GM23338 (cell line): Measurements from ENCODE around the gene KCNMA1. TPM values are rescaled to one million over a fixed set of nuclear protein-coding genes. Genes with fewer than 3 reads are reported as not detected.

Experiments
- ATAC-seq: fragments of 200-7000 bp; cut with Tn5 transposase; 3 replicates; pipeline ENCODE4 v1.9.1; 2020
- DNase-seq: peaks from one replicate; pipeline ENCODE4 v3.0.0-alpha.2; 2015; ENCODE audit warnings: low spot score
- H2AFZ ChIP-seq: fragments of 200-600 bp; sonication (generic); 2 replicates; pipeline ENCODE4 v1.8.0; 2016; ENCODE audit warnings: antibody characterized with exemption, mild to moderate bottlenecking, moderate library complexity
- H3F3A ChIP-seq: fragments of 200-600 bp; sonication (generic); replicated peaks from 2 replicates; pipeline ENCODE4 v1.8.0; 2017; ENCODE audit warnings: antibody characterized with exemption, mixed run types, low read depth
- H3K27ac ChIP-seq: fragments of 200-600 bp; sonication (generic); 2 replicates; pipeline ENCODE4 v1.6.1; 2016; ENCODE audit warnings: low read depth
- H3K27me3 ChIP-seq: fragments of 200-600 bp; sonication (generic); 2 replicates; pipeline ENCODE4 v1.8.0; 2016; ENCODE audit warnings: mild to moderate bottlenecking, mixed run types, moderate library complexity; ENCODE audit not compliant: insufficient read depth
- H3K36me3 ChIP-seq: fragments of 200-600 bp; sonication (generic); 2 replicates; pipeline ENCODE4 v1.8.0; 2016; ENCODE audit warnings: mild to moderate bottlenecking; ENCODE audit not compliant: insufficient read depth
- H3K4me1 ChIP-seq: fragments of 200-600 bp; sonication (generic); 2 replicates; pipeline ENCODE4 v1.8.0; 2016; ENCODE audit warnings: mild to moderate bottlenecking, moderate library complexity; ENCODE audit not compliant: insufficient read depth
- H3K4me2 ChIP-seq: fragments of 200-600 bp; sonication (generic); 2 replicates; pipeline ENCODE4 v1.7.1; 2017; ENCODE audit warnings: mixed run types
- H3K4me3 ChIP-seq: fragments of 200-600 bp; sonication (generic); 2 replicates; pipeline ENCODE4 v1.6.1; 2016; ENCODE audit warnings: mixed run types
- H3K79me2 ChIP-seq: fragments of 200-600 bp; sonication (generic); replicated peaks from 2 replicates; pipeline ENCODE4 v1.8.0; 2017; ENCODE audit warnings: mild to moderate bottlenecking; ENCODE audit not compliant: insufficient read depth
- H3K9me2 ChIP-seq: fragments of 200-600 bp; sonication (generic); 2 replicates; pipeline ENCODE4 v1.8.0; 2017; ENCODE audit not compliant: insufficient read depth
- H4K20me1 ChIP-seq: fragments of 200-600 bp; sonication (generic); replicated peaks from 2 replicates; pipeline ENCODE4 v1.8.0; 2017; ENCODE audit warnings: mild to moderate bottlenecking; ENCODE audit not compliant: insufficient read depth
- H3K27ac Mint-ChIP-seq: 2 replicates; pipeline ENCODE4 v1.8.0; 2020; ENCODE audit warnings: inconsistent platforms, mild to moderate bottlenecking, moderate library complexity, mixed read lengths
- H3K27me3 Mint-ChIP-seq: 3 replicates; pipeline ENCODE4 v1.8.0; 2022; ENCODE audit warnings: low read depth, mild to moderate bottlenecking, moderate library complexity, mixed read lengths, inconsistent platforms; ENCODE audit not compliant: insufficient read depth, poor library complexity
- H3K36me3 Mint-ChIP-seq: 3 replicates; pipeline ENCODE4 v1.8.0; 2021; ENCODE audit warnings: low read depth, mild to moderate bottlenecking, inconsistent platforms, moderate library complexity, mixed read lengths
- H3K4me1 Mint-ChIP-seq: 3 replicates; pipeline ENCODE4 v1.8.0; 2020; ENCODE audit warnings: mild to moderate bottlenecking, inconsistent platforms, mixed read lengths
- H3K4me3 Mint-ChIP-seq: 3 replicates; pipeline ENCODE4 v1.8.0; 2021; ENCODE audit warnings: moderate library complexity, mild to moderate bottlenecking, inconsistent platforms, mixed read lengths
- H3K9me3 Mint-ChIP-seq: 3 replicates; pipeline ENCODE4 v1.8.0; 2020; ENCODE audit warnings: moderate library complexity, mild to moderate bottlenecking, inconsistent platforms, mixed read lengths
- CREB1 ChIP-seq: fragments of 250-450 bp; sonication (Bioruptor Pico); IDR thresholded peaks from 2 replicates; pipeline ENCODE4 v1.5.0; 2020; ENCODE audit warnings: low read depth, mild to moderate bottlenecking, moderate library complexity
- CTCF ChIP-seq, 2 experiments: fragments of 200-600 bp in 1 of 2; sonication (generic) in 1 of 2; conservative IDR thresholded peaks; 2 replicates each; pipeline versions ENCODE4 v1.5.1 to v1.6.1; 2016 to 2017; ENCODE audit warnings: antibody characterized with exemption in 2 of 2, low read depth in 2 of 2, mild to moderate bottlenecking in 2 of 2, moderate library complexity in 1 of 2
- EZH2 ChIP-seq: fragments of 200-600 bp; sonication (generic); IDR thresholded peaks from one replicate; pipeline ENCODE4 v1.8.0; 2017; ENCODE audit warnings: antibody characterized with exemption, mild to moderate bottlenecking, low read depth; ENCODE audit not compliant: unreplicated experiment
- EZH2phosphoT487 ChIP-seq: fragments of 200-600 bp; sonication (generic); IDR thresholded peaks from one replicate; pipeline ENCODE4 v1.8.1; 2018; ENCODE audit warnings: antibody characterized with exemption; ENCODE audit not compliant: unreplicated experiment
- JUNB ChIP-seq: IDR thresholded peaks from one replicate; pipeline ENCODE4 v1.6.1; 2016; ENCODE audit warnings: antibody characterized with exemption; ENCODE audit not compliant: unreplicated experiment
- NANOG ChIP-seq: IDR thresholded peaks from 2 replicates; pipeline ENCODE4 v1.6.1; 2016; ENCODE audit warnings: antibody characterized with exemption, borderline replicate concordance
- POLR2AphosphoS5 ChIP-seq: IDR thresholded peaks from 2 replicates; pipeline ENCODE4 v1.6.1; 2016; ENCODE audit warnings: antibody characterized with exemption, low read depth
- STAT1 ChIP-seq: IDR thresholded peaks from one replicate; pipeline ENCODE4 v1.6.1; 2016; ENCODE audit warnings: antibody characterized with exemption; ENCODE audit not compliant: unreplicated experiment
- ZNF114 ChIP-seq: fragments of 250-450 bp; sonication (Bioruptor Pico); IDR thresholded peaks from 2 replicates; pipeline ENCODE4 v1.5.0; 2020; ENCODE audit warnings: mild to moderate bottlenecking, moderate library complexity
- ZNF331 ChIP-seq: fragments of 250-450 bp; sonication (Bioruptor Pico); IDR thresholded peaks from 2 replicates; pipeline ENCODE4 v1.5.0; 2020; ENCODE audit warnings: low read depth, mild to moderate bottlenecking, moderate library complexity
- polyA plus RNA-seq: library from polyadenylated mRNA; unstranded; fragments of >200 nt; fragmentation: Nextera tagmentation; extraction: Ambion mirVana; gene quantifications from 2 replicates; pipeline ENCODE4 v1.2.1, GENCODE V29; 2016
- total RNA-seq: library from RNA; depleted of rRNA; stranded (reverse); fragments of >200 nt; shearing (Covaris generic); gene quantifications from 2 replicates; pipeline ENCODE4 v1.2.3, GENCODE V29; 2014
- TF ChIP-seq, protein P1 (sequence below): fragments of 250-450 bp; sonication (Bioruptor Pico); IDR thresholded peaks from 2 replicates; pipeline ENCODE4 v1.5.0; 2020; ENCODE audit warnings: mild to moderate bottlenecking, moderate library complexity
- TF ChIP-seq, protein P2 (sequence below): IDR thresholded peaks from 2 replicates; pipeline ENCODE4 v1.6.1; 2016; ENCODE audit warnings: antibody characterized with exemption
- TF ChIP-seq, protein P3 (sequence below): IDR thresholded peaks from one replicate; pipeline ENCODE4 v1.6.1; 2018; ENCODE audit warnings: antibody characterized with exemption; ENCODE audit not compliant: unreplicated experiment

The KCNMA1 gene
- total and polyA plus RNA-seq, 2 experiments from 2014 or later = 8.2 to 9.0 TPM

DNA sequence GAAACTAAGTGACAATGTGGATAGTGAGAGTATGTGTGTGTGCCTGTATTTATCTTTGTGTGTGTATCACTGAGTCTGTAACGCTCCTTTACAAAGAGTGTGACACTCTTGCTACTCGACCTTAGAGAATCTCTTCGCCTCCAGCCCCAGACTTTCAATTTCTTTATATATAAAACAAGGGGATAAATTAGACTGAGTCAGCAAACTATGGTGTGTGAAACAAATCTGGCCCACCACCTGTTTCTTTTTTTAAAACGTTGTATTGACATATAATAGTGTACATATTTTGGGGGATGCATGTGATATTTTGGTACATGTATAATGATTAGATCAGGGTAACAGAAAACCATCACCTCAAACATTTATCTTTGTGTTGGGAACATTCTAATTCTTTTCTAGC, 240.5 kb downstream of the KCNMA1 start:
- H3K27ac ChIP-seq = no peak overlapping the region
- no peaks in the 10 kb centered on the region for H4K20me1 ChIP-seq
- no peak overlapping the region for H2AFZ ChIP-seq
- H3K4me1 ChIP-seq = no peaks in the 10 kb centered on the region
- TF ChIP-seq STAT1 (no peak), CTCF (conservative IDR thresholded peaks at IDR 0.05; ENCODE audit: low read depth in 2 of 2) (no peak), POLR2AphosphoS5 (no peak), EZH2phosphoT487 (no peak), JUNB (no peak), ZNF331 (CRISPR knock-in tag) (no peak), NANOG (no peak), ZNF114 (CRISPR knock-in tag) (no peak), EZH2 (no peak), CREB1 (CRISPR knock-in tag) (no peak)
- TF ChIP-seq, protein P1, sequence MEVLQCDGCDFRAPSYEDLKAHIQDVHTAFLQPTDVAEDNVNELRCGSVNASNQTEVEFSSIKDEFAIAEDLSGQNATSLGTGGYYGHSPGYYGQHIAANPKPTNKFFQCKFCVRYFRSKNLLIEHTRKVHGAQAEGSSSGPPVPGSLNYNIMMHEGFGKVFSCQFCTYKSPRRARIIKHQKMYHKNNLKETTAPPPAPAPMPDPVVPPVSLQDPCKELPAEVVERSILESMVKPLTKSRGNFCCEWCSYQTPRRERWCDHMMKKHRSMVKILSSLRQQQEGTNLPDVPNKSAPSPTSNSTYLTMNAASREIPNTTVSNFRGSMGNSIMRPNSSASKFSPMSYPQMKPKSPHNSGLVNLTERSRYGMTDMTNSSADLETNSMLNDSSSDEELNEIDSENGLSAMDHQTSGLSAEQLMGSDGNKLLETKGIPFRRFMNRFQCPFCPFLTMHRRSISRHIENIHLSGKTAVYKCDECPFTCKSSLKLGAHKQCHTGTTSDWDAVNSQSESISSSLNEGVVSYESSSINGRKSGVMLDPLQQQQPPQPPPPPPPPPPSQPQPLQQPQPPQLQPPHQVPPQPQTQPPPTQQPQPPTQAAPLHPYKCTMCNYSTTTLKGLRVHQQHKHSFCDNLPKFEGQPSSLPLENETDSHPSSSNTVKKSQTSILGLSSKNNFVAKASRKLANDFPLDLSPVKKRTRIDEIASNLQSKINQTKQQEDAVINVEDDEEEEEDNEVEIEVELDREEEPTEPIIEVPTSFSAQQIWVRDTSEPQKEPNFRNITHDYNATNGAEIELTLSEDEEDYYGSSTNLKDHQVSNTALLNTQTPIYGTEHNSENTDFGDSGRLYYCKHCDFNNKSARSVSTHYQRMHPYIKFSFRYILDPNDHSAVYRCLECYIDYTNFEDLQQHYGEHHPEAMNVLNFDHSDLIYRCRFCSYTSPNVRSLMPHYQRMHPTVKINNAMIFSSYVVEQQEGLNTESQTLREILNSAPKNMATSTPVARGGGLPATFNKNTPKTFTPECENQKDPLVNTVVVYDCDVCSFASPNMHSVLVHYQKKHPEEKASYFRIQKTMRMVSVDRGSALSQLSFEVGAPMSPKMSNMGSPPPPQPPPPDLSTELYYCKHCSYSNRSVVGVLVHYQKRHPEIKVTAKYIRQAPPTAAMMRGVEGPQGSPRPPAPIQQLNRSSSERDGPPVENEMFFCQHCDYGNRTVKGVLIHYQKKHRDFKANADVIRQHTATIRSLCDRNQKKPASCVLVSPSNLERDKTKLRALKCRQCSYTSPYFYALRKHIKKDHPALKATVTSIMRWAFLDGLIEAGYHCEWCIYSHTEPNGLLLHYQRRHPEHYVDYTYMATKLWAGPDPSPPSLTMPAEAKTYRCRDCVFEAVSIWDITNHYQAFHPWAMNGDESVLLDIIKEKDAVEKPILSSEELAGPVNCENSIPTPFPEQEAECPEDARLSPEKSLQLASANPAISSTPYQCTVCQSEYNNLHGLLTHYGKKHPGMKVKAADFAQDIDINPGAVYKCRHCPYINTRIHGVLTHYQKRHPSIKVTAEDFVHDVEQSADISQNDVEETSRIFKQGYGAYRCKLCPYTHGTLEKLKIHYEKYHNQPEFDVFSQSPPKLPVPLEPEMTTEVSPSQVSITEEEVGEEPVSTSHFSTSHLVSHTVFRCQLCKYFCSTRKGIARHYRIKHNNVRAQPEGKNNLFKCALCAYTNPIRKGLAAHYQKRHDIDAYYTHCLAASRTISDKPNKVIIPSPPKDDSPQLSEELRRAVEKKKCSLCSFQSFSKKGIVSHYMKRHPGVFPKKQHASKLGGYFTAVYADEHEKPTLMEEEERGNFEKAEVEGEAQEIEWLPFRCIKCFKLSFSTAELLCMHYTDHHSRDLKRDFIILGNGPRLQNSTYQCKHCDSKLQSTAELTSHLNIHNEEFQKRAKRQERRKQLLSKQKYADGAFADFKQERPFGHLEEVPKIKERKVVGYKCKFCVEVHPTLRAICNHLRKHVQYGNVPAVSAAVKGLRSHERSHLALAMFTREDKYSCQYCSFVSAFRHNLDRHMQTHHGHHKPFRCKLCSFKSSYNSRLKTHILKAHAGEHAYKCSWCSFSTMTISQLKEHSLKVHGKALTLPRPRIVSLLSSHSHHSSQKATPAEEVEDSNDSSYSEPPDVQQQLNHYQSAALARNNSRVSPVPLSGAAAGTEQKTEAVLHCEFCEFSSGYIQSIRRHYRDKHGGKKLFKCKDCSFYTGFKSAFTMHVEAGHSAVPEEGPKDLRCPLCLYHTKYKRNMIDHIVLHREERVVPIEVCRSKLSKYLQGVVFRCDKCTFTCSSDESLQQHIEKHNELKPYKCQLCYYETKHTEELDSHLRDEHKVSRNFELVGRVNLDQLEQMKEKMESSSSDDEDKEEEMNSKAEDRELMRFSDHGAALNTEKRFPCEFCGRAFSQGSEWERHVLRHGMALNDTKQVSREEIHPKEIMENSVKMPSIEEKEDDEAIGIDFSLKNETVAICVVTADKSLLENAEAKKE (CRISPR knock-in tag) = no peak
- TF ChIP-seq, protein P2, sequence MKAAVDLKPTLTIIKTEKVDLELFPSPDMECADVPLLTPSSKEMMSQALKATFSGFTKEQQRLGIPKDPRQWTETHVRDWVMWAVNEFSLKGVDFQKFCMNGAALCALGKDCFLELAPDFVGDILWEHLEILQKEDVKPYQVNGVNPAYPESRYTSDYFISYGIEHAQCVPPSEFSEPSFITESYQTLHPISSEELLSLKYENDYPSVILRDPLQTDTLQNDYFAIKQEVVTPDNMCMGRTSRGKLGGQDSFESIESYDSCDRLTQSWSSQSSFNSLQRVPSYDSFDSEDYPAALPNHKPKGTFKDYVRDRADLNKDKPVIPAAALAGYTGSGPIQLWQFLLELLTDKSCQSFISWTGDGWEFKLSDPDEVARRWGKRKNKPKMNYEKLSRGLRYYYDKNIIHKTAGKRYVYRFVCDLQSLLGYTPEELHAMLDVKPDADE = no peak
- TF ChIP-seq, protein P3, sequence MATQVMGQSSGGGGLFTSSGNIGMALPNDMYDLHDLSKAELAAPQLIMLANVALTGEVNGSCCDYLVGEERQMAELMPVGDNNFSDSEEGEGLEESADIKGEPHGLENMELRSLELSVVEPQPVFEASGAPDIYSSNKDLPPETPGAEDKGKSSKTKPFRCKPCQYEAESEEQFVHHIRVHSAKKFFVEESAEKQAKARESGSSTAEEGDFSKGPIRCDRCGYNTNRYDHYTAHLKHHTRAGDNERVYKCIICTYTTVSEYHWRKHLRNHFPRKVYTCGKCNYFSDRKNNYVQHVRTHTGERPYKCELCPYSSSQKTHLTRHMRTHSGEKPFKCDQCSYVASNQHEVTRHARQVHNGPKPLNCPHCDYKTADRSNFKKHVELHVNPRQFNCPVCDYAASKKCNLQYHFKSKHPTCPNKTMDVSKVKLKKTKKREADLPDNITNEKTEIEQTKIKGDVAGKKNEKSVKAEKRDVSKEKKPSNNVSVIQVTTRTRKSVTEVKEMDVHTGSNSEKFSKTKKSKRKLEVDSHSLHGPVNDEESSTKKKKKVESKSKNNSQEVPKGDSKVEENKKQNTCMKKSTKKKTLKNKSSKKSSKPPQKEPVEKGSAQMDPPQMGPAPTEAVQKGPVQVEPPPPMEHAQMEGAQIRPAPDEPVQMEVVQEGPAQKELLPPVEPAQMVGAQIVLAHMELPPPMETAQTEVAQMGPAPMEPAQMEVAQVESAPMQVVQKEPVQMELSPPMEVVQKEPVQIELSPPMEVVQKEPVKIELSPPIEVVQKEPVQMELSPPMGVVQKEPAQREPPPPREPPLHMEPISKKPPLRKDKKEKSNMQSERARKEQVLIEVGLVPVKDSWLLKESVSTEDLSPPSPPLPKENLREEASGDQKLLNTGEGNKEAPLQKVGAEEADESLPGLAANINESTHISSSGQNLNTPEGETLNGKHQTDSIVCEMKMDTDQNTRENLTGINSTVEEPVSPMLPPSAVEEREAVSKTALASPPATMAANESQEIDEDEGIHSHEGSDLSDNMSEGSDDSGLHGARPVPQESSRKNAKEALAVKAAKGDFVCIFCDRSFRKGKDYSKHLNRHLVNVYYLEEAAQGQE = no peak
- no peak for DNase-seq
- H3K4me1 Mint-ChIP-seq = peaks cover 4% of the 10 kb centered on the region; the same call in 1 of the 3 replicates
- H3K4me2 ChIP-seq = no peak overlapping the region
- no peaks in the 10 kb centered on the region for H3K27me3 Mint-ChIP-seq
- H3K4me3 Mint-ChIP-seq = no peak overlapping the region
- no peaks in the 10 kb centered on the region for H3K27me3 ChIP-seq
- no peaks in the 10 kb centered on the region for H3K36me3 ChIP-seq
- no peak for ATAC-seq
- H3K9me3 Mint-ChIP-seq = no peaks in the 10 kb centered on the region
- H3K27ac Mint-ChIP-seq = no peak overlapping the region
- no peaks in the 10 kb centered on the region for H3K9me2 ChIP-seq
- H3F3A ChIP-seq = no peaks in the 10 kb centered on the region
- no peaks in the 10 kb centered on the region for H3K79me2 ChIP-seq
- no peaks in the 10 kb centered on the region for H3K36me3 Mint-ChIP-seq
- H3K4me3 ChIP-seq = no peak overlapping the region
